ENCODE results near the gene CDH18. TPM values are rescaled to one million over a fixed set of nuclear protein-coding genes. Genes with fewer than 3 reads are reported as not detected.

Gene CDH18
- total and polyA plus RNA-seq, 2 donors (not counting 3 experiments of a cell fraction or from before 2014, with no cell fraction given): 0.06 TPM; not detected in 1

- TF ChIP-seq MYC (IDR thresholded peaks at IDR 0.05; ENCODE audit: low read depth, low read length) (no peak), JUN (IDR thresholded peaks at IDR 0.05; ENCODE audit: borderline replicate concordance, insufficient read depth, insufficient read length, low read depth) (no peak), MAX (IDR thresholded peaks at IDR 0.05; ENCODE audit: insufficient read depth, insufficient read length) (no peak), GATA2 (IDR thresholded peaks at IDR 0.05; ENCODE audit: insufficient read depth, insufficient read length, low read depth, low read length) (no peak), EZH2 (IDR thresholded peaks at IDR 0.05; ENCODE audit: borderline replicate concordance, low read depth, low read length, severe bottlenecking) (no peak), FOS (IDR thresholded peaks at IDR 0.05; ENCODE audit: borderline replicate concordance, insufficient read depth, low read length) (no peak)
- TF ChIP-seq, protein P1, sequence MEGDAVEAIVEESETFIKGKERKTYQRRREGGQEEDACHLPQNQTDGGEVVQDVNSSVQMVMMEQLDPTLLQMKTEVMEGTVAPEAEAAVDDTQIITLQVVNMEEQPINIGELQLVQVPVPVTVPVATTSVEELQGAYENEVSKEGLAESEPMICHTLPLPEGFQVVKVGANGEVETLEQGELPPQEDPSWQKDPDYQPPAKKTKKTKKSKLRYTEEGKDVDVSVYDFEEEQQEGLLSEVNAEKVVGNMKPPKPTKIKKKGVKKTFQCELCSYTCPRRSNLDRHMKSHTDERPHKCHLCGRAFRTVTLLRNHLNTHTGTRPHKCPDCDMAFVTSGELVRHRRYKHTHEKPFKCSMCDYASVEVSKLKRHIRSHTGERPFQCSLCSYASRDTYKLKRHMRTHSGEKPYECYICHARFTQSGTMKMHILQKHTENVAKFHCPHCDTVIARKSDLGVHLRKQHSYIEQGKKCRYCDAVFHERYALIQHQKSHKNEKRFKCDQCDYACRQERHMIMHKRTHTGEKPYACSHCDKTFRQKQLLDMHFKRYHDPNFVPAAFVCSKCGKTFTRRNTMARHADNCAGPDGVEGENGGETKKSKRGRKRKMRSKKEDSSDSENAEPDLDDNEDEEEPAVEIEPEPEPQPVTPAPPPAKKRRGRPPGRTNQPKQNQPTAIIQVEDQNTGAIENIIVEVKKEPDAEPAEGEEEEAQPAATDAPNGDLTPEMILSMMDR (IDR thresholded peaks at IDR 0.05; ENCODE audit: extremely low read depth in 1 of 2, insufficient read depth in 1 of 2, low read depth in 1 of 2, low read length in 2 of 2): no peak
- no peak overlapping the region for H3K4me2 ChIP-seq (ENCODE audit: insufficient read depth, low read length)
- no peak overlapping the region for H3K9ac ChIP-seq (replicated peaks; ENCODE audit: extremely low read depth, insufficient read depth, low read length)
- BruUV-seq (replicated peaks): no TSS peak
- H3K9me1 ChIP-seq (replicated peaks; ENCODE audit: control insufficient read depth, extremely low read depth, insufficient read depth, low read length): no peaks in the 10 kb centered on the region
- ChIA-PET POLR2A (no interaction called here), CTCF (no interaction called here)
- no peak overlapping the region for H3K4me3 ChIP-seq (replicated peaks in 1 of 3; ENCODE audit: insufficient read depth in 1 of 3, low read depth in 1 of 3, low read length in 3 of 3)
- no peak for DNase-seq (ENCODE audit: low read depth, low spot score)
- H3K27me3 ChIP-seq (ENCODE audit: control insufficient read depth in 2 of 2, insufficient read depth in 2 of 2, low read length in 2 of 2): no peaks in the 10 kb centered on the region
- no peaks in the 10 kb centered on the region for H4K20me1 ChIP-seq (replicated peaks; ENCODE audit: control insufficient read depth, extremely low read depth, insufficient read depth, low read length)
- H2AFZ ChIP-seq (ENCODE audit: low read depth, low read length): no peak overlapping the region
- no peaks in the 10 kb centered on the region for H3K4me1 ChIP-seq (ENCODE audit: control insufficient read depth, extremely low read depth, insufficient read depth, low read length)
- no peak overlapping the region for H3K27ac ChIP-seq (ENCODE audit: insufficient read depth, low read depth, low read length)
- H3K36me3 ChIP-seq (ENCODE audit: control insufficient read depth in 2 of 2, extremely low read depth in 1 of 2, insufficient read depth in 2 of 2, low read length in 2 of 2): no peaks in the 10 kb centered on the region
- intact Hi-C loops (cut with micrococcal nuclease): no loop called here
- H3K9me3 ChIP-seq (replicated peaks; ENCODE audit: control insufficient read depth, insufficient read depth, low read length): no peaks in the 10 kb centered on the region
- H3K79me2 ChIP-seq (ENCODE audit: control insufficient read depth, insufficient read depth, low read length): no peaks in the 10 kb centered on the region
- FAIRE-seq: no peak
- dilution Hi-C loops (cut with MboI; ENCODE audit: extremely low pct_ligation_motif_present, low sequenced_read_pairs): no loop called here
Measured at GRCh38 chr5:19733612-19734495, 254.1 kb downstream of the CDH18 start.

All from endothelial cell of umbilical vein (primary cell).